ENCODE data around the gene PPIL1. TPM values are rescaled to one million over a fixed set of nuclear protein-coding genes. Genes with fewer than 3 reads are reported as not detected.

Gene PPIL1
- total RNA-seq, 1 experiment from 2014 or later, result 87.8 TPM

DNA sequence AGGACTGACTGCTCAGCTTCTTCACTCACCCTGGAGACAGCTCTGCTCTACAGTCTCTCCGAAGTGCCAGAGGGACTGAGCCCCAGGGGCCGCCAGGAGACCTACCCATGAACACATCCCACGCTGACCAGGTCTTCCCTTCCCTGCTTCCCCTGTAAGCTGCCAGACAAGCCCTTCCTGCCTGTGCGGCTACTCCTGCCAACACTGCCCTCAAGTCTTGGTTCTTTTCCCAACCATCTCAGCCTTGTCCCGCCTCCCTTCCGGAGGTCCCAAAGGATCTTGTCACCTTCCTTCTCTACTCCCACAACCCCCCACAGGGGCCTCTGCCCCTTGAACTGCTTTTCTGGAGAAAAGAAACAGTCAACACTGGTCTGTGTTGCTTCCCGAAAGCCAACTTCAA lies 50.4 kb downstream of the PPIL1 start:
- Histone ChIP-seq H3K27me3 (ENCODE audit: insufficient read depth, low read length) (no peaks in the 10 kb centered on the region), H2BK120ac (ENCODE audit: low read depth, low read length, poor library complexity, severe bottlenecking) (no peak overlapping the region), H3K18ac (ENCODE audit: insufficient read length, low read depth, low read length) (no peak overlapping the region), H2AFZ (ENCODE audit: low read length) (no peak overlapping the region), H2BK15ac (ENCODE audit: low read depth, low read length) (no peak overlapping the region), H4K20me1 (ENCODE audit: control insufficient read depth, insufficient read depth, insufficient read length) (no peaks in the 10 kb centered on the region), H2AK5ac (ENCODE audit: insufficient read length, low read length) (no peak overlapping the region), H3T11ph (ENCODE audit: low read length) (no peak overlapping the region), H3K4me1 (ENCODE audit: insufficient read depth, low read length) (no peaks in the 10 kb centered on the region), H3K79me1 (ENCODE audit: insufficient read depth, low read depth, low read length, poor library complexity, severe bottlenecking) (no peaks in the 10 kb centered on the region), H2BK12ac (ENCODE audit: insufficient read length, low read depth, low read length) (no peak overlapping the region), H2BK20ac (ENCODE audit: low read depth, low read length, poor library complexity, severe bottlenecking) (no peak overlapping the region), H3K9me3 (ENCODE audit: control insufficient read depth, low read depth, low read length) (no peaks in the 10 kb centered on the region), H3K4ac (ENCODE audit: low read depth, low read length) (no peak overlapping the region), H3K14ac (ENCODE audit: insufficient read depth, low read length) (no peak overlapping the region), H3K23me2 (ENCODE audit: insufficient read length, low read depth, low read length, poor library complexity, severe bottlenecking) (no peaks in the 10 kb centered on the region), H4K91ac (ENCODE audit: insufficient read length, low read depth, low read length) (no peak overlapping the region), H3K56ac (ENCODE audit: insufficient read length, low read depth, low read length) (no peak overlapping the region), H4K5ac (ENCODE audit: insufficient read length, low read depth, low read length) (no peak overlapping the region), H3K27ac (ENCODE audit: insufficient read length, low read depth, low read length) (no peak overlapping the region), H3K9ac (ENCODE audit: extremely low read depth, insufficient read length, low read length) (no peak overlapping the region), H2BK5ac (ENCODE audit: insufficient read length, low read length) (no peak overlapping the region), H3K23ac (ENCODE audit: insufficient read length, low read depth, low read length) (no peak overlapping the region), H4K8ac (replicated peaks; ENCODE audit: insufficient read length, low read depth, low read length) (no peak overlapping the region), H3K79me2 (ENCODE audit: insufficient read depth, low read length) (no peaks in the 10 kb centered on the region), H3K4me2 (ENCODE audit: insufficient read depth, insufficient read length, low read length) (no peak overlapping the region)
- Mint-ChIP-seq H3K4me1 (peaks cover 21 to 39% of the 10 kb centered on the region in 2 experiments), H3K27ac (no peak overlapping the region; a peak in 2 of 7 replicates), H3K9me3 (no peaks in the 10 kb centered on the region), H3K36me3 (ENCODE audit: insufficient read depth in 1 of 3, low read depth in 3 of 3) (no peaks in the 10 kb centered on the region; a peak in 1 of 7 replicates), H3K4me3 (no peak overlapping the region; a peak in 1 of 5 replicates), H3K27me3 (ENCODE audit: low read depth) (peaks cover 16% of the 10 kb centered on the region)
- TF ChIP-seq, protein P1, sequence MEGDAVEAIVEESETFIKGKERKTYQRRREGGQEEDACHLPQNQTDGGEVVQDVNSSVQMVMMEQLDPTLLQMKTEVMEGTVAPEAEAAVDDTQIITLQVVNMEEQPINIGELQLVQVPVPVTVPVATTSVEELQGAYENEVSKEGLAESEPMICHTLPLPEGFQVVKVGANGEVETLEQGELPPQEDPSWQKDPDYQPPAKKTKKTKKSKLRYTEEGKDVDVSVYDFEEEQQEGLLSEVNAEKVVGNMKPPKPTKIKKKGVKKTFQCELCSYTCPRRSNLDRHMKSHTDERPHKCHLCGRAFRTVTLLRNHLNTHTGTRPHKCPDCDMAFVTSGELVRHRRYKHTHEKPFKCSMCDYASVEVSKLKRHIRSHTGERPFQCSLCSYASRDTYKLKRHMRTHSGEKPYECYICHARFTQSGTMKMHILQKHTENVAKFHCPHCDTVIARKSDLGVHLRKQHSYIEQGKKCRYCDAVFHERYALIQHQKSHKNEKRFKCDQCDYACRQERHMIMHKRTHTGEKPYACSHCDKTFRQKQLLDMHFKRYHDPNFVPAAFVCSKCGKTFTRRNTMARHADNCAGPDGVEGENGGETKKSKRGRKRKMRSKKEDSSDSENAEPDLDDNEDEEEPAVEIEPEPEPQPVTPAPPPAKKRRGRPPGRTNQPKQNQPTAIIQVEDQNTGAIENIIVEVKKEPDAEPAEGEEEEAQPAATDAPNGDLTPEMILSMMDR (conservative IDR thresholded peaks at IDR 0.05), result no peak
- no peak for DNase-seq
- WGBS (ENCODE audit: extremely low coverage, insufficient read length, low lambda C conversion rate), result no CpG with 5 or more reads among the region's 7 CpGs

Measured in H9 (cell line).